HUDEP-2 (cell line): ENCODE measurements around the gene CNOT1.

Experiments used
- DNase-seq, 76 experiments: peaks; one replicate each; lab custom pipeline; 2025; ENCODE audit not compliant: unreplicated experiment in 76 of 76; lab: John Stamatoyannopoulos, UW

CNOT1 gene

GRCh38 chr16:58490065-58490464 is 139.6 kb downstream of the CNOT1 start:
- DNase-seq: no peak

- DNase-seq: peak in 53 of 76 experiments; percentile 14 to 72 (median 37)
These were observed 141.1 kb downstream of the CNOT1 start for GRCh38 chr16:58488531-58488930.

- DNase-seq: peak in 64 of 76 experiments; percentile 6 to 79 (median 58)
These were observed 141.9 kb downstream of the CNOT1 start for GRCh38 chr16:58487566-58488351.

GRCh38 chr16:58485184-58485887 is 144.3 kb downstream of the CNOT1 start:
- DNase-seq: no peak

- DNase-seq: no peak
These were observed 147.7 kb downstream of the CNOT1 start for GRCh38 chr16:58481931-58482330.

GRCh38 chr16:58481226-58481869 is 148.3 kb downstream of the CNOT1 start:
- no peak for DNase-seq

GRCh38 chr16:58478427-58478826 is 151.2 kb downstream of the CNOT1 start:
- DNase-seq: no peak

GRCh38 chr16:58476791-58477190 is 152.8 kb downstream of the CNOT1 start:
- no peak for DNase-seq

- DNase-seq: no peak
These were observed 154.5 kb downstream of the CNOT1 start for GRCh38 chr16:58475091-58475619.

GRCh38 chr16:58474296-58474695 is 155.3 kb downstream of the CNOT1 start:
- DNase-seq: no peak

- no peak for DNase-seq
These were observed 156.8 kb downstream of the CNOT1 start for GRCh38 chr16:58472827-58473226.

- DNase-seq: no peak
These were observed 157.4 kb downstream of the CNOT1 start for GRCh38 chr16:58472266-58472665.

GRCh38 chr16:58471209-58471975 is 158.2 kb downstream of the CNOT1 start:
- DNase-seq: no peak
